Measurements from ENCODE around the gene PTGDS. TPM values are rescaled to one million over a fixed set of nuclear protein-coding genes. Genes with fewer than 3 reads are reported as not detected.

PTGDS gene
- total RNA-seq, 1 donor from 2014 or later: 52.6 TPM

- no peak overlapping the region for H3K27ac Mint-ChIP-seq
- TF ChIP-seq CTCF (IDR thresholded peaks at IDR 0.05; ENCODE audit: unreplicated experiment): no peak
- no peaks in the 10 kb centered on the region for H3K27me3 Mint-ChIP-seq (ENCODE audit: low read depth)
- peaks cover 5% of the 10 kb centered on the region for H3K9me3 Mint-ChIP-seq
- H3K4me3 Mint-ChIP-seq: no peak overlapping the region
- H3K4me1 Mint-ChIP-seq: no peaks in the 10 kb centered on the region
- no peak for DNase-seq (ENCODE audit: low spot score in 2 of 2, unreplicated experiment in 2 of 2)
- peaks cover 6% of the 10 kb centered on the region for H3K36me3 Mint-ChIP-seq
Measured at GRCh38 chr9:137007816-137008270, 30.5 kb downstream of the PTGDS start.

- DNase-seq (ENCODE audit: low spot score in 2 of 2, unreplicated experiment in 2 of 2): no peak
- no peaks in the 10 kb centered on the region for H3K27me3 Mint-ChIP-seq (ENCODE audit: low read depth)
- TF ChIP-seq CTCF (IDR thresholded peaks at IDR 0.05; ENCODE audit: unreplicated experiment): no peak
- peaks cover 5% of the 10 kb centered on the region for H3K9me3 Mint-ChIP-seq
- peaks cover 6% of the 10 kb centered on the region for H3K36me3 Mint-ChIP-seq
- no peak overlapping the region for H3K27ac Mint-ChIP-seq
- no peak overlapping the region for H3K4me3 Mint-ChIP-seq
- H3K4me1 Mint-ChIP-seq: no peaks in the 10 kb centered on the region
Measured at GRCh38 chr9:137008312-137008711, 31.0 kb downstream of the PTGDS start.

- Mint-ChIP-seq H3K27me3 (ENCODE audit: low read depth) (no peaks in the 10 kb centered on the region), H3K9me3 (peaks cover 5% of the 10 kb centered on the region), H3K4me1 (no peaks in the 10 kb centered on the region), H3K4me3 (no peak overlapping the region), H3K36me3 (peaks cover 6% of the 10 kb centered on the region), H3K27ac (no peak overlapping the region)
- no peak for TF ChIP-seq CTCF (IDR thresholded peaks at IDR 0.05; ENCODE audit: unreplicated experiment)
- DNase-seq (ENCODE audit: low spot score in 2 of 2, unreplicated experiment in 2 of 2): no peak
Measured at GRCh38 chr9:137009217-137009616, 31.9 kb downstream of the PTGDS start.

- Mint-ChIP-seq H3K36me3 (peaks cover 9% of the 10 kb centered on the region), H3K27me3 (ENCODE audit: low read depth) (no peaks in the 10 kb centered on the region), H3K4me1 (no peaks in the 10 kb centered on the region), H3K4me3 (no peak overlapping the region), H3K9me3 (no peaks in the 10 kb centered on the region), H3K27ac (no peak overlapping the region)
- no peak for DNase-seq (ENCODE audit: low spot score in 2 of 2, unreplicated experiment in 2 of 2)
- TF ChIP-seq CTCF (IDR thresholded peaks at IDR 0.05; ENCODE audit: unreplicated experiment): no peak
Measured at GRCh38 chr9:137009938-137010732, 32.8 kb downstream of the PTGDS start.

GRCh38 chr9:137011156-137011555, 33.9 kb downstream of the PTGDS start:
- no peak overlapping the region for H3K27ac Mint-ChIP-seq
- no peaks in the 10 kb centered on the region for H3K4me1 Mint-ChIP-seq
- H3K36me3 Mint-ChIP-seq: peaks cover 11% of the 10 kb centered on the region
- no peak for DNase-seq (ENCODE audit: low spot score in 2 of 2, unreplicated experiment in 2 of 2)
- no peak overlapping the region for H3K4me3 Mint-ChIP-seq
- TF ChIP-seq CTCF (IDR thresholded peaks at IDR 0.05; ENCODE audit: unreplicated experiment): no peak
- H3K9me3 Mint-ChIP-seq: no peaks in the 10 kb centered on the region
- no peaks in the 10 kb centered on the region for H3K27me3 Mint-ChIP-seq (ENCODE audit: low read depth)

Data from mesothelial cell of epicardium (in vitro differentiated cells).